ENCODE measurements around the gene APOBR. TPM values are rescaled to one million over a fixed set of nuclear protein-coding genes. Genes with fewer than 3 reads are reported as not detected.

APOBR gene
- total RNA-seq, 2 experiments from 2014 or later = 0.47 to 3.4 TPM

GRCh38 chr16:28501258-28502232, 7.1 kb downstream of the APOBR start:
- Histone ChIP-seq H3K4me2 (ENCODE audit: low read length) (no peak overlapping the region), H4K20me1 (ENCODE audit: insufficient read depth, low read length) (no peaks in the 10 kb centered on the region), H3K79me2 (ENCODE audit: insufficient read depth, low read depth, low read length) (no peaks in the 10 kb centered on the region), H3K9me2 (ENCODE audit: insufficient read depth, low read length) (no peaks in the 10 kb centered on the region), H3K9me3 (ENCODE audit: low read length) (no peaks in the 10 kb centered on the region), H3K4me1 (ENCODE audit: insufficient read depth, low read length, poor library complexity, severe bottlenecking) (no peaks in the 10 kb centered on the region), H3K36me3 (ENCODE audit: insufficient read depth, low read length) (no peaks in the 10 kb centered on the region), H3K4me3 (ENCODE audit: low read depth, low read length, poor library complexity, severe bottlenecking) (no peak overlapping the region), H3K27ac (ENCODE audit: low read depth, low read length, poor library complexity, severe bottlenecking) (no peak overlapping the region), H2AFZ (ENCODE audit: low read length) (no peak overlapping the region)
- intact Hi-C loops (cut with micrococcal nuclease; ENCODE audit: unreplicated experiment) = no loop called here
- DNase-seq (ENCODE audit: low spot score) = no peak
- ChIA-PET CTCF (ENCODE audit: unreplicated experiment) (no interaction called here), POLR2A (no interaction called here)
- TF ChIP-seq CTCF (conservative IDR thresholded peaks at IDR 0.05; ENCODE audit: low read length) (no peak), EZH2phosphoT487 (IDR thresholded peaks at IDR 0.05; ENCODE audit: borderline replicate concordance, low read depth, low read length) (no peak)
- no TSS peak for BruUV-seq (replicated peaks)

GRCh38 chr16:28502290-28502689, 7.8 kb downstream of the APOBR start:
- BruUV-seq (replicated peaks) = no TSS peak
- no peak for DNase-seq (ENCODE audit: low spot score)
- Histone ChIP-seq H3K4me3 (ENCODE audit: low read depth, low read length, poor library complexity, severe bottlenecking) (no peak overlapping the region), H3K4me2 (ENCODE audit: low read length) (no peak overlapping the region), H3K4me1 (ENCODE audit: insufficient read depth, low read length, poor library complexity, severe bottlenecking) (no peaks in the 10 kb centered on the region), H2AFZ (ENCODE audit: low read length) (no peak overlapping the region), H3K27ac (ENCODE audit: low read depth, low read length, poor library complexity, severe bottlenecking) (no peak overlapping the region), H3K79me2 (ENCODE audit: insufficient read depth, low read depth, low read length) (no peaks in the 10 kb centered on the region), H3K36me3 (ENCODE audit: insufficient read depth, low read length) (no peaks in the 10 kb centered on the region), H3K9me2 (ENCODE audit: insufficient read depth, low read length) (no peaks in the 10 kb centered on the region), H4K20me1 (ENCODE audit: insufficient read depth, low read length) (no peaks in the 10 kb centered on the region), H3K9me3 (ENCODE audit: low read length) (no peaks in the 10 kb centered on the region)
- intact Hi-C loops (cut with micrococcal nuclease; ENCODE audit: unreplicated experiment) = no loop called here
- CTCF ChIA-PET (ENCODE audit: unreplicated experiment) = no interaction called here
- TF ChIP-seq EZH2phosphoT487 (IDR thresholded peaks at IDR 0.05; ENCODE audit: borderline replicate concordance, low read depth, low read length) = no peak
- no peak for TF ChIP-seq CTCF (conservative IDR thresholded peaks at IDR 0.05; ENCODE audit: low read length)
- POLR2A ChIA-PET = no interaction called here

Measured in OCI-LY7 (cell line).